Left lung (tissue), 10 donors: ENCODE results near the gene SYCE3. TPM values are rescaled to one million over a fixed set of nuclear protein-coding genes. Genes with fewer than 3 reads are reported as not detected.
A peak's percentile ranks its signal among the peaks of the same experiment; 100 is the strongest.

Experiments used
- ATAC-seq: fragments of 200-7000 bp; cut with Tn5 transposase; one replicate; pipeline ENCODE4 v1.9.1; 2020; ENCODE audit warnings: moderate library complexity
- DNase-seq, 4 donors: peaks; one replicate each; pipeline ENCODE4 v3.0.0-alpha.2; 2013 to 2020
- H3K27ac ChIP-seq, 2 donors: fragments of 200-600 bp; sonication (generic) in 1 of 2; one replicate each; pipeline versions ENCODE4 v1.5.0 to v1.8.0; 2020 to 2021
- H3K27me3 ChIP-seq, 2 donors: fragments of 200-600 bp; sonication (generic) in 1 of 2; one replicate each; pipeline versions ENCODE4 v1.5.0 to v1.8.0; 2020 to 2021
- H3K36me3 ChIP-seq, 2 donors: fragments of 200-600 bp; sonication (generic) in 1 of 2; one replicate each; pipeline versions ENCODE4 v1.5.0 to v1.8.0; 2020 to 2021
- H3K4me1 ChIP-seq, 2 donors: fragments of 200-600 bp; one replicate each; pipeline ENCODE4 v1.8.0; 2021
- H3K4me3 ChIP-seq, 2 donors: fragments of 200-600 bp; sonication (generic) in 1 of 2; one replicate each; pipeline versions ENCODE4 v1.5.0 to v1.8.0; 2020 to 2021; ENCODE audit warnings: mild to moderate bottlenecking in 1 of 2
- H3K9me3 ChIP-seq, 2 donors: fragments of 200-600 bp; sonication (generic) in 1 of 2; one replicate each; pipeline versions ENCODE4 v1.5.0 to v1.8.0; 2020 to 2021
- intact Hi-C, 2 donors: fragments of 100-400 bp; cut with DNase I; formaldehyde crosslinking; loops; one replicate each; pipeline versions ENCODE4 v1.11.2 to v1.14.2; 2022
- polyA plus RNA-seq, 6 donors: library from polyadenylated mRNA; unstranded; fragments of 120-200 nt; gene quantifications; one replicate each; pipeline ENCODE4 v1.2.1, GENCODE V29; 2013; ENCODE audit not compliant: insufficient read length in 6 of 6
- total RNA-seq, 2 donors: library from RNA; stranded (reverse); fragmentation: NEBNext Ultra II Directional; extraction: Animal tissue kit (Norgen Biotek cat#: 25700); gene quantifications; one replicate each; pipeline ENCODE4 v1.2.1, GENCODE V29; 2021
- TF ChIP-seq, protein P1 (sequence below), 2 donors: fragments of 200-600 bp; sonication (generic) in 1 of 2; IDR thresholded peaks; one replicate each; pipeline versions ENCODE4 v1.5.0 to v1.8.0; 2021; ENCODE audit warnings: antibody characterized with exemption in 2 of 2
- donor health status: DM: no; HTN: yes; CAD: no.
- donor health status: DM: no; HTN: no; CAD: no.

The SYCE3 gene
- total and polyA plus RNA-seq, 8 donors: not detected

GRCh38 chr22:50547263-50547985 is 15.3 kb downstream of the SYCE3 start:
- Histone ChIP-seq H3K4me3 (no peak overlapping the region), H3K4me1 (peaks cover 7 to 56% of the 10 kb centered on the region in 2 donors), H3K9me3 (no peaks in the 10 kb centered on the region), H3K27ac (no peak overlapping the region), H3K27me3 (peaks cover 33 to 42% of the 10 kb centered on the region in 2 donors), H3K36me3 (no peaks in the 10 kb centered on the region)
- DNase-seq: no peak
- no peak for ATAC-seq
- intact Hi-C loops: no loop called here
- TF ChIP-seq, protein P1, sequence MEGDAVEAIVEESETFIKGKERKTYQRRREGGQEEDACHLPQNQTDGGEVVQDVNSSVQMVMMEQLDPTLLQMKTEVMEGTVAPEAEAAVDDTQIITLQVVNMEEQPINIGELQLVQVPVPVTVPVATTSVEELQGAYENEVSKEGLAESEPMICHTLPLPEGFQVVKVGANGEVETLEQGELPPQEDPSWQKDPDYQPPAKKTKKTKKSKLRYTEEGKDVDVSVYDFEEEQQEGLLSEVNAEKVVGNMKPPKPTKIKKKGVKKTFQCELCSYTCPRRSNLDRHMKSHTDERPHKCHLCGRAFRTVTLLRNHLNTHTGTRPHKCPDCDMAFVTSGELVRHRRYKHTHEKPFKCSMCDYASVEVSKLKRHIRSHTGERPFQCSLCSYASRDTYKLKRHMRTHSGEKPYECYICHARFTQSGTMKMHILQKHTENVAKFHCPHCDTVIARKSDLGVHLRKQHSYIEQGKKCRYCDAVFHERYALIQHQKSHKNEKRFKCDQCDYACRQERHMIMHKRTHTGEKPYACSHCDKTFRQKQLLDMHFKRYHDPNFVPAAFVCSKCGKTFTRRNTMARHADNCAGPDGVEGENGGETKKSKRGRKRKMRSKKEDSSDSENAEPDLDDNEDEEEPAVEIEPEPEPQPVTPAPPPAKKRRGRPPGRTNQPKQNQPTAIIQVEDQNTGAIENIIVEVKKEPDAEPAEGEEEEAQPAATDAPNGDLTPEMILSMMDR (IDR thresholded peaks at IDR 0.05): no peak

DNA sequence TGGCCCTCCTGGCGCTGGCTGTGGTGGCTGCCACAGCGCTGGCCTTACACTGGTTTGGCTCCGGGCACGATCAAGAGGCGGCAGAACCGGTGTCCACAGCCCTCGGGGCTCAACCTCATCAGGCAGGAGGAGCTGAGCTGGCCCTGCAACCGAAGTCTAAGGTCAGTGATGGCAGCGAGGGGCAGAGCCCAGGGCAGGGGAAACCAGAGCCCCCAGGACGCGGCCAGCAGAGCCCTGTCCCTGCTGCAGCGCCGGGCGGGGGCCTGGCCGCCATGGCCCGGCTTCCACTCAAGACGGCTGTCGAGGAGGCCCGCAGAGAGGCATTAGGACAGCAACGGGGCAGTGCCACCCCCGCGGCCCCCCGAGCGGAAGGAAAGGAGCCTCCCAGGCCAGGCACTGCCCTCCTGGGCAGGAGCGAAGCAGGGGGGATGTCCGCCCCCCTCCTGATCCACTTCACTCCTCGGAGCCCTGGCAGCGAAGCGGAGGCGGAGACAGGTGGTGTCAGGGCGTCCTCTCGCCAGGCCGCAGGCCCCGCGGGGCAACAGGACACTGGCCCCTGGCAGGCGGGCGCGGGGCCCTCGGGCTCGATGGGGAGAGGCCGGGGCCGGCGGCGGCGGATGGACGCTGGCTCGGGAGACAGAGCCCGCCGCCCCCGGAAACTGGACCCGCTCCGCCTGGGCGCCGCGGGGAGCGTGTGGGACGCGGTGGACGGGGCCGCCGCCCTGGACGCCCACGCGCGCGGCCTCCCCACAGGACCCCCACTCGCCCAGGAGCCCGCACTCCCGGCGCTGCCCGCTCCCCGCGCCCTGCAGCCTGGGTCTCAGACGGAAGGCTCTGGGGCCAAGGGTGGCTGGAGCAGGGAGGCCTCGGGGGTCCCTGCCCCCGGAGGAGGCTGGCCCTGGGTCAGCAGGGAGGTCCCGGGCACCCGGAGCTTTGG is 16.1 kb downstream of the SYCE3 start:
- Histone ChIP-seq H3K4me1 (peaks cover 7 to 64% of the 10 kb centered on the region in 2 donors), H3K9me3 (no peaks in the 10 kb centered on the region), H3K27me3 (peaks cover 33 to 42% of the 10 kb centered on the region in 2 donors), H3K4me3 (no peak overlapping the region), H3K27ac (no peak overlapping the region), H3K36me3 (no peaks in the 10 kb centered on the region)
- intact Hi-C loops: no loop called here
- no peak for DNase-seq
- ATAC-seq: no peak
- TF ChIP-seq, protein P1 (IDR thresholded peaks at IDR 0.05): no peak

DNA sequence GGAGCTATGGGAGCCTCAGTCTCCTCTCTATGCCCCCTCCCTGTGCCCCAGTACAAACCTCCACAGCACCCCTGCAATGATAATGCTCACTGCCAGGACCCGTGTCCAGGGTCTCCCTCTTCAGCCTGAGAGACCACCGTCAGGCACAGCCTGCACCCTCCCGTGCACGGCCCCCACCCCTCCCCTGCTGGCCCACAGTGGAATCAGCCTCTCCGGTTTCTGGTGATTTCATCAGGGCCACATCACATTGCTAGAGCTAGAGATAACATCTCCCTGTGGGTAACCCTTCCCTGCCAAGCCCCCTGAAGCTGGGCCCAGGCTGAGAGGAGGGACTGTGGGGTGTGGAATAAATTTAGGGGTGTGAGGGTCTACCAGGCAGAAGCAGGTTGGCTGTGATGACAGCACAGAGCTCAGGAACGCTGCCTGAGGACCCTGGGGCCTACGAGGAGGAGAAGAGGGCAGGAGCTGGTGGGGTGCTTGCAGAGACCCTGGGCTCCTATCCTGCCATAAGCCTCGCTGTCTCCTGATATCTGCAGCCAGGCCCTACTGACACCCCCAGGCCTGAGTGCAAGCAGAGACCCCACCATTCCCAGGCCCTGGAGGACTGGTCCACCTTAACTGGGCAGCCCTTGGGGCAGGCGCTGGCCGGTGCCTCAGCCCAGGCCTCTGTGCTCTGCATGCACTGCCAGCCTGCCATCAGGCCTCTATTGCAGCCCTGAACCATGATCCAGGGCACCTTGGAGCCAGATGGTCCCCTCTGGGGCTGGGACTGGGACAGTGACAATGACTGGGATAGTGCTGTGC is 17.0 kb downstream of the SYCE3 start, which contains the start of gene KLHDC7B:
KLHDC7B (plus strand) TSS at position 378 of the 804 bp plus-strand sequence; CDS start at position 723, 345 bp downstream.
- intact Hi-C loops: no loop called here
- H3K4me3 ChIP-seq: no peak within 1 kb of the TSS
- peaks cover 33 to 42% of the 10 kb centered on the region in 2 donors for H3K27me3 ChIP-seq
- ATAC-seq: no peak
- no peak for DNase-seq
- H3K4me1 ChIP-seq: peaks cover 13 to 73% of the 10 kb centered on the region in 2 donors
- TF ChIP-seq, protein P1 (IDR thresholded peaks at IDR 0.05): no peak
- H3K27ac ChIP-seq: peak within 1 kb of the TSS; percentile 79 to 100
- H3K9me3 ChIP-seq: no peaks in the 10 kb centered on the region
- H3K36me3 ChIP-seq: no peaks in the 10 kb centered on the region

DNA sequence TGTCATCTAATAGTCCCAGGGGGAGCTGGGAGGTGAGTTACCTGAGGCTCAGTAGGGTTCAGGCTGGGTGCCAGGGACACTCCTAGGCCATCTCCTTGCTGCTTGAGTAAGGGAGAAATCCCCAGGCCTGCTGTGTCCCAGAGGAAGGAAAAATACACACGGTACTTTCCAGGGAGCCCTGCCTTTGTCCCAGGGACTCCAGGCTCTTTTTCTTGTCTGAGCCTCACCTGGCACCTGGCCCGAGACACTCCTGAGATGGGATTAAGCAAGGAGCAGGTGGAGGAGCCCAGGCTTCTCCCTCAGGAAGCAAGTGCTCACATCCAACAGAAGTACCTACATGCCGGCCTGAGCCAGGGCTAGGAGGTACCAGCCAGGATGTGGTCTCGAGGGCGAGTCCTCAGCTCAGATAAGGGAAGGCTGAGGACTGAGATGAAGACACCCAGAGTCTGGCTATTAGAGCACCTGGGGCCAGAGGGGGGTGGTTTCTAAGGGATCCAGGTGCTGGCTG is 17.9 kb downstream of the SYCE3 start:
- H3K36me3 ChIP-seq: no peaks in the 10 kb centered on the region
- peak in 2 of 4 donors; percentile 81 to 85 for DNase-seq
- H3K27ac ChIP-seq: peak overlapping the region; percentile 79 to 100
- H3K9me3 ChIP-seq: no peaks in the 10 kb centered on the region
- peaks cover 23 to 82% of the 10 kb centered on the region in 2 donors for H3K4me1 ChIP-seq
- intact Hi-C loops: no loop called here
- ATAC-seq: peak; percentile 29
- peak overlapping the region in 1 of 2 donors; percentile 23 for H3K4me3 ChIP-seq
- TF ChIP-seq, protein P1 (IDR thresholded peaks at IDR 0.05): no peak
- peaks cover 33 to 37% of the 10 kb centered on the region in 2 donors for H3K27me3 ChIP-seq
